ENCODE measurements around the gene R3HDML.
"Not testable (repeated sequence)": the region's sequence is repeated elsewhere in the genome, so short reads cannot be mapped to it uniquely, and the experiment has no call there.

The R3HDML gene

GRCh38 chr20:44331201-44331600 lies 5.6 kb upstream of the R3HDML start:
- WGBS, 2 experiments (ENCODE audit: insufficient coverage in 2 of 2), result 90% methylated on average over 2 of the region's 2 CpGs; no CpG with 5 or more reads in 1 of the 2 experiments
- Histone ChIP-seq H3K4me1 (ENCODE audit: control insufficient read depth, insufficient read depth, low read length, poor library complexity, severe bottlenecking) (no peaks in the 10 kb centered on the region), H3K36me3 (ENCODE audit: control insufficient read depth, insufficient read depth, low read length) (no peaks in the 10 kb centered on the region), H3K4me3 (ENCODE audit: extremely low read depth, insufficient read depth, low read length, poor library complexity, severe bottlenecking) (no peak overlapping the region), H3K27ac (ENCODE audit: low read depth, low read length, severe bottlenecking) (no peak overlapping the region), H3K9me3 (ENCODE audit: control insufficient read depth, low read length) (no peaks in the 10 kb centered on the region)

GRCh38 chr20:44334306-44334705 lies 2.5 kb upstream of the R3HDML start:
- Histone ChIP-seq H3K36me3 (ENCODE audit: control insufficient read depth, insufficient read depth, low read length) (no peaks in the 10 kb centered on the region), H3K9me3 (ENCODE audit: control insufficient read depth, low read length) (no peaks in the 10 kb centered on the region), H3K4me1 (ENCODE audit: control insufficient read depth, insufficient read depth, low read length, poor library complexity, severe bottlenecking) (no peaks in the 10 kb centered on the region), H3K27ac (ENCODE audit: low read depth, low read length, severe bottlenecking) (no peak overlapping the region), H3K4me3 (ENCODE audit: extremely low read depth, insufficient read depth, low read length, poor library complexity, severe bottlenecking) (no peak overlapping the region)
- 73 to 81% methylated on average over 3 to 6 of the region's 8 CpGs for WGBS, 2 experiments (ENCODE audit: insufficient coverage in 2 of 2)

GRCh38 chr20:44334709-44335108 lies 2.1 kb upstream of the R3HDML start:
- 86 to 93% methylated on average over 2 to 4 of the region's 4 CpGs for WGBS, 2 experiments (ENCODE audit: insufficient coverage in 2 of 2)
- Histone ChIP-seq H3K27ac (ENCODE audit: low read depth, low read length, severe bottlenecking) (no peak overlapping the region), H3K4me1 (ENCODE audit: control insufficient read depth, insufficient read depth, low read length, poor library complexity, severe bottlenecking) (no peaks in the 10 kb centered on the region), H3K4me3 (ENCODE audit: extremely low read depth, insufficient read depth, low read length, poor library complexity, severe bottlenecking) (no peak overlapping the region), H3K36me3 (ENCODE audit: control insufficient read depth, insufficient read depth, low read length) (no peaks in the 10 kb centered on the region), H3K9me3 (ENCODE audit: control insufficient read depth, low read length) (no peaks in the 10 kb centered on the region)

GRCh38 chr20:44335675-44336074 lies 1.2 kb upstream of the R3HDML start:
- WGBS, 2 experiments (ENCODE audit: insufficient coverage in 2 of 2), result 87 to 92% methylated on average over 2 of the region's 2 CpGs
- Histone ChIP-seq H3K4me1 (ENCODE audit: control insufficient read depth, insufficient read depth, low read length, poor library complexity, severe bottlenecking) (no peaks in the 10 kb centered on the region), H3K27ac (ENCODE audit: low read depth, low read length, severe bottlenecking) (no peak overlapping the region), H3K36me3 (ENCODE audit: control insufficient read depth, insufficient read depth, low read length) (no peaks in the 10 kb centered on the region), H3K9me3 (ENCODE audit: control insufficient read depth, low read length) (no peaks in the 10 kb centered on the region), H3K4me3 (ENCODE audit: extremely low read depth, insufficient read depth, low read length, poor library complexity, severe bottlenecking) (no peak overlapping the region)

DNA sequence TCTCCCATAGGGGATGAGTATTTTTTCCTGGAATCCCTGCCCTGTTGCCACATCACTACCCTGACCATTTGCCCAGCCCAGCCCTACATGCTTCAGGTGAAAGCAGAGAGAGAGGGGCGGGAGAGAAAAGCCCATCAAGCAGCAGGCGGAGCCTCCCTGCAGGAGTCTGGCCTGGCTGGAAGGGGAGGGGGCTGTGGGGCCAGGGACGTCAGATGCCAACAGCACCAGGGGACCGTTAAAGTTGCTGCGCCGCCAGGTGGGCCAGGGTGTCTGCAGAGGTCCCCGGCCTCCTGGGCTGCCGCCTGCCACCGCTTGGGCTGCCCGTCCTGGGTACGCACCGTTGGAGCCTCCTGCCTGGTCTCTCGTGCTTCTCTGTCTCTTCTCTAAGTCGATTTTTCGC lies 757 bp upstream of the R3HDML start:
- no peak overlapping the region for H3K4me3 ChIP-seq (ENCODE audit: extremely low read depth, insufficient read depth, low read length, poor library complexity, severe bottlenecking)
- no peak overlapping the region for H3K27ac ChIP-seq (ENCODE audit: low read depth, low read length, severe bottlenecking)
- WGBS, 2 experiments (ENCODE audit: insufficient coverage in 2 of 2), result 34 to 36% methylated on average over 14 to 15 of the region's 15 CpGs
- no peaks in the 10 kb centered on the region for H3K9me3 ChIP-seq (ENCODE audit: control insufficient read depth, low read length)
- no peaks in the 10 kb centered on the region for H3K36me3 ChIP-seq (ENCODE audit: control insufficient read depth, insufficient read depth, low read length)
- H3K4me1 ChIP-seq (ENCODE audit: control insufficient read depth, insufficient read depth, low read length, poor library complexity, severe bottlenecking), result no peaks in the 10 kb centered on the region

DNA sequence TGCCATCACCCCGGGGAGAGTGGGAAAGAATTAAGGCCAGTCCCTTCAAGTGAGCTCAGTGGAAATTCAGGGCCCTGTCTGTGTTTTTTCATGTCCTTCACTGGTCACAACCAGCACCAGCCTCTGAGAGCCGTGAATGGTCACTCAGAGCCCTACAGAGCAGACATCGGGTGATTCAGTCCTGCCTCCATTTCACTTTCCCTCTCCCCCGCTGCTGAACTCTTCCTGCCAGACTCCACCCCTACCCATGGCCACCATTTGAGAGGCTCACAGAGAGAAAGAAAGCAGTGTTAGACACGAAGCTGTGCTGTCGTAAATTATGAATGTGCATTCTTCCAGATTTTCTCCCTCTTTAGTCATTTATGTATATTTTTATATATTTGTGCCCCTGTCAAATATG lies 5.4 kb downstream of the R3HDML start:
- Histone ChIP-seq H3K36me3 (ENCODE audit: control insufficient read depth, insufficient read depth, low read length) (no peaks in the 10 kb centered on the region), H3K4me3 (ENCODE audit: extremely low read depth, insufficient read depth, low read length, poor library complexity, severe bottlenecking) (no peak overlapping the region), H3K4me1 (ENCODE audit: control insufficient read depth, insufficient read depth, low read length, poor library complexity, severe bottlenecking) (no peaks in the 10 kb centered on the region), H3K9me3 (ENCODE audit: control insufficient read depth, low read length) (no peaks in the 10 kb centered on the region), H3K27ac (ENCODE audit: low read depth, low read length, severe bottlenecking) (no peak overlapping the region)
- WGBS, 2 experiments (ENCODE audit: insufficient coverage in 2 of 2), result 67 to 76% methylated on average over 3 of the region's 6 CpGs

DNA sequence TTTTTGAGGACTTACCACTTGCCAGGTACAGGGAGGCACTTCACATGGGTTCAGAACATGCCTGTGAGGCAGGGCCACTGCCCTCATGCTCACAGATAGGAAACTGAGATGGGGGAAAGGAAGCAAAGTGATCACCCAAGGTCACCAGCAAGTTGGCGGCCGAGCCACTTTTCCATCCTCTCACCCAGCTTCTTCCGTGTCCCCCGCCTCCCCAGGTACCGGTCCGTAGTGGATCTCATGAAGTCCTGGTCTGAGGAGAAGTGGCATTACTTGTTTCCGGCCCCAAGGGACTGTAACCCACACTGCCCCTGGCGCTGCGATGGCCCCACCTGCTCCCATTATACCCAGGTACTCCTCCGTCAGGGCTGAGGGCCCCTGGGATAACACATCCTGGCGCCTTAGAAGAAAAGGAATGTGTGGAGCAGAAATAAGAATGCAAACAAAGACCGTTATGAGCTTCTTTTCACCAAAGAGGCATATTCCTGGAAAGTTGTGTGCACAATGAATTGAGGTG lies 6.4 kb downstream of the R3HDML start:
- Histone ChIP-seq H3K4me1 (ENCODE audit: control insufficient read depth, insufficient read depth, low read length, poor library complexity, severe bottlenecking) (no peaks in the 10 kb centered on the region), H3K4me3 (ENCODE audit: extremely low read depth, insufficient read depth, low read length, poor library complexity, severe bottlenecking) (no peak overlapping the region), H3K9me3 (ENCODE audit: control insufficient read depth, low read length) (no peaks in the 10 kb centered on the region), H3K27ac (ENCODE audit: low read depth, low read length, severe bottlenecking) (no peak overlapping the region), H3K36me3 (ENCODE audit: control insufficient read depth, insufficient read depth, low read length) (no peaks in the 10 kb centered on the region)
- WGBS, 2 experiments (ENCODE audit: insufficient coverage in 2 of 2), result 84 to 92% methylated on average over 7 to 8 of the region's 12 CpGs

GRCh38 chr20:44344723-44345122 lies 7.9 kb downstream of the R3HDML start:
- H3K4me3 ChIP-seq (ENCODE audit: extremely low read depth, insufficient read depth, low read length, poor library complexity, severe bottlenecking), result no peak overlapping the region
- no peaks in the 10 kb centered on the region for H3K9me3 ChIP-seq (ENCODE audit: control insufficient read depth, low read length)
- H3K27ac ChIP-seq (ENCODE audit: low read depth, low read length, severe bottlenecking), result no peak overlapping the region
- no peaks in the 10 kb centered on the region for H3K4me1 ChIP-seq (ENCODE audit: control insufficient read depth, insufficient read depth, low read length, poor library complexity, severe bottlenecking)
- no CpG with 5 or more reads among the region's 4 CpGs for WGBS, 2 experiments (ENCODE audit: insufficient coverage in 2 of 2)
- H3K36me3 ChIP-seq (ENCODE audit: control insufficient read depth, insufficient read depth, low read length), result no peaks in the 10 kb centered on the region

DNA sequence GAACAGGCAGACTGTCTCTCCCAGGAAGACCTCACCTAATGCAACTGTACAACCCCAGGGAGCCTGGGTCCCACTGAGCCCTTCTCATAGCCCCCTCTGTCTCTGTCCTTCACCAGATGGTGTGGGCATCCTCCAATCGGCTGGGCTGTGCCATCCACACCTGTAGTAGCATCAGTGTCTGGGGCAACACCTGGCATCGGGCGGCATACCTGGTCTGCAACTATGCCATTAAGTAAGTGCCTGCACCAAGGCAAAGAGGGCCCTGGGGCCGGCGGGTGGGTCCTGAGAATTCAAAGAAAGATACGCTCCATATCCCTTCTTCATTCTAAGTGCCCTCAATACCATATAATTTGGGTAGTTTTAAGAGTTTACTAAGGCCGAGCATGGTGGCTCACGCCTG lies 8.3 kb downstream of the R3HDML start:
- no peaks in the 10 kb centered on the region for H3K36me3 ChIP-seq (ENCODE audit: control insufficient read depth, insufficient read depth, low read length)
- no peak overlapping the region for H3K4me3 ChIP-seq (ENCODE audit: extremely low read depth, insufficient read depth, low read length, poor library complexity, severe bottlenecking)
- WGBS, 2 experiments (ENCODE audit: insufficient coverage in 2 of 2), result 90 to 93% methylated on average over 5 of the region's 8 CpGs

GRCh38 chr20:44345941-44346340 lies 9.1 kb downstream of the R3HDML start:
- 94 to 95% methylated on average over 10 of the region's 10 CpGs for WGBS, 2 experiments (ENCODE audit: insufficient coverage in 2 of 2)
- not testable (repeated sequence) for H3K27ac ChIP-seq (ENCODE audit: low read depth, low read length, severe bottlenecking); H3K4me1 ChIP-seq (ENCODE audit: control insufficient read depth, insufficient read depth, low read length, poor library complexity, severe bottlenecking); H3K36me3 ChIP-seq (ENCODE audit: control insufficient read depth, insufficient read depth, low read length); H3K9me3 ChIP-seq (ENCODE audit: control insufficient read depth, low read length); H3K4me3 ChIP-seq (ENCODE audit: extremely low read depth, insufficient read depth, low read length, poor library complexity, severe bottlenecking)

More for the DNA sequence above, 8.3 kb downstream of the R3HDML start:
- H3K27ac ChIP-seq (ENCODE audit: low read depth, low read length, severe bottlenecking), result no peak overlapping the region
- no peaks in the 10 kb centered on the region for H3K9me3 ChIP-seq (ENCODE audit: control insufficient read depth, low read length)
- H3K4me1 ChIP-seq (ENCODE audit: control insufficient read depth, insufficient read depth, low read length, poor library complexity, severe bottlenecking), result no peaks in the 10 kb centered on the region

GRCh38 chr20:44348168-44348659 lies 11.4 kb downstream of the R3HDML start:
- WGBS, 2 experiments (ENCODE audit: insufficient coverage in 2 of 2), result 80 to 100% methylated on average over 1 of the region's 4 CpGs

More at GRCh38 chr20:44348168-44348659, 11.4 kb downstream of the R3HDML start:
- Histone ChIP-seq H3K4me1 (ENCODE audit: control insufficient read depth, insufficient read depth, low read length, poor library complexity, severe bottlenecking) (peaks cover 8% of the 10 kb centered on the region), H3K27ac (ENCODE audit: low read depth, low read length, severe bottlenecking) (no peak overlapping the region), H3K9me3 (ENCODE audit: control insufficient read depth, low read length) (no peaks in the 10 kb centered on the region), H3K4me3 (ENCODE audit: extremely low read depth, insufficient read depth, low read length, poor library complexity, severe bottlenecking) (no peak overlapping the region), H3K36me3 (ENCODE audit: control insufficient read depth, insufficient read depth, low read length) (no peaks in the 10 kb centered on the region)

Measured in mesodermal cell (in vitro differentiated cells).